ENCODE data around the gene TMEM143. TPM values are rescaled to one million over a fixed set of nuclear protein-coding genes. Genes with fewer than 3 reads are reported as not detected.

Gene TMEM143
- total RNA-seq, 1 experiment from 2014 or later, result 15.2 TPM

GRCh38 chr19:48363500-48363809 lies 285 bp downstream of the TMEM143 start:
- Mint-ChIP-seq H3K27ac (peak overlapping the region; percentile 94 to 97 (median 97)), H3K36me3 (ENCODE audit: insufficient read depth in 1 of 3, low read depth in 3 of 3) (peaks cover 2 to 18% (median 9%) of the 10 kb centered on the region in 3 experiments; a peak in 6 of 7 replicates), H3K4me1 (peaks cover 2 to 10% of the 10 kb centered on the region in 2 experiments; a peak in 2 of 4 replicates), H3K9me3 (no peaks in the 10 kb centered on the region), H3K4me3 (peak overlapping the region; percentile 77 to 85), H3K27me3 (ENCODE audit: low read depth) (peaks cover 8% of the 10 kb centered on the region)
- no peak overlapping the region for H4K5ac ChIP-seq (ENCODE audit: insufficient read length, low read depth, low read length)
- peak overlapping the region; percentile 79 for H3K9ac ChIP-seq (ENCODE audit: extremely low read depth, insufficient read length, low read length)
- TF ChIP-seq CTCF (conservative IDR thresholded peaks at IDR 0.05), result no peak
- WGBS (ENCODE audit: extremely low coverage, insufficient read length, low lambda C conversion rate), result no CpG with 5 or more reads among the region's 10 CpGs
- peak overlapping the region; percentile 82 for H3K4me2 ChIP-seq (ENCODE audit: insufficient read depth, insufficient read length, low read length)
- H3T11ph ChIP-seq (ENCODE audit: low read length), result no peak overlapping the region
- H2BK120ac ChIP-seq (ENCODE audit: low read depth, low read length, poor library complexity, severe bottlenecking), result no peak overlapping the region
- H3K4me1 ChIP-seq (ENCODE audit: insufficient read depth, low read length), result no peaks in the 10 kb centered on the region; the same call in 1 of the 2 replicates
- peak overlapping the region; percentile 12 for H3K27ac ChIP-seq (ENCODE audit: insufficient read length, low read depth, low read length)
- H2AK5ac ChIP-seq (ENCODE audit: insufficient read length, low read length), result no peak overlapping the region
- no peak overlapping the region for H3K56ac ChIP-seq (ENCODE audit: insufficient read length, low read depth, low read length)
- no peaks in the 10 kb centered on the region for H3K79me2 ChIP-seq (ENCODE audit: insufficient read depth, low read length)
- no peak for DNase-seq
- H4K8ac ChIP-seq (replicated peaks; ENCODE audit: insufficient read length, low read depth, low read length), result no peak overlapping the region
- H4K91ac ChIP-seq (ENCODE audit: insufficient read length, low read depth, low read length), result no peak overlapping the region
- H3K79me1 ChIP-seq (ENCODE audit: insufficient read depth, low read depth, low read length, poor library complexity, severe bottlenecking), result no peaks in the 10 kb centered on the region
- H2AFZ ChIP-seq (ENCODE audit: low read length), result no peak overlapping the region
- H4K20me1 ChIP-seq (ENCODE audit: control insufficient read depth, insufficient read depth, insufficient read length), result no peaks in the 10 kb centered on the region
- H2BK20ac ChIP-seq (ENCODE audit: low read depth, low read length, poor library complexity, severe bottlenecking), result no peak overlapping the region
- H3K14ac ChIP-seq (ENCODE audit: insufficient read depth, low read length), result peak overlapping the region; percentile 65
- H3K23me2 ChIP-seq (ENCODE audit: insufficient read length, low read depth, low read length, poor library complexity, severe bottlenecking), result peaks cover 5% of the 10 kb centered on the region
- H2BK15ac ChIP-seq (ENCODE audit: low read depth, low read length), result no peak overlapping the region
- H2BK5ac ChIP-seq (ENCODE audit: insufficient read length, low read length), result no peak overlapping the region
- H3K23ac ChIP-seq (ENCODE audit: insufficient read length, low read depth, low read length), result no peak overlapping the region
- H3K9me3 ChIP-seq (ENCODE audit: control insufficient read depth, low read depth, low read length), result no peaks in the 10 kb centered on the region
- no peak overlapping the region for H2BK12ac ChIP-seq (ENCODE audit: insufficient read length, low read depth, low read length)
- no peaks in the 10 kb centered on the region; the same call in 1 of the 2 replicates for H3K27me3 ChIP-seq (ENCODE audit: insufficient read depth, low read length)
- H3K4ac ChIP-seq (ENCODE audit: low read depth, low read length), result no peak overlapping the region
- H3K18ac ChIP-seq (ENCODE audit: insufficient read length, low read depth, low read length), result peak overlapping the region; percentile 65
